HCT116 (cell line): ENCODE measurements around the gene RFX3. TPM values are rescaled to one million over a fixed set of nuclear protein-coding genes. Genes with fewer than 3 reads are reported as not detected.

Experiments used
- ATAC-seq: fragments of 200-7000 bp; cut with Tn5 transposase; 2 replicates; pipeline ENCODE4 v1.9.1; 2020; ENCODE audit warnings: mild to moderate bottlenecking, moderate library complexity
- BruUV-seq: library from RNA; stranded (reverse); fragments of 400-500 nt; replicated peaks from 2 replicates; lab custom pipeline; 2021; lab: Mats Ljungman, UMichigan
- CTCF ChIA-PET: fragments of 300-600 bp; sonication (Branson Sonifier 250); formaldehyde crosslinking; loops from one replicate; lab custom pipeline; 2021; ENCODE audit warnings: antibody characterized with exemption; lab: Charles Lee
- POLR2A ChIA-PET: fragments of 300-600, 350-600 bp; sonication (Branson Sonifier 250); formaldehyde crosslinking; loops from one replicate; lab custom pipeline; 2021; ENCODE audit warnings: antibody characterized with exemption; lab: Charles Lee
- RAD21 ChIA-PET, 2 experiments: fragments of 300-600 bp; sonication (Branson Sonifier 250); formaldehyde crosslinking; loops; one replicate each; lab custom pipeline; 2023; ENCODE audit warnings: low total read pairs in 2 of 2; ENCODE audit not compliant: uncharacterized antibody in 2 of 2, unreplicated experiment in 2 of 2, low non-redundant PET in 1 of 2; lab: Charles Lee
- DNase-seq: peaks from one replicate; pipeline ENCODE4 v3.0.0-alpha.2; 2010; ENCODE audit warnings: low read depth, low spot score
- H2AFZ ChIP-seq: fragments of 200-600 bp; shearing (Covaris generic), sonication (generic); 2 replicates; pipeline ENCODE4 v1.6.1; 2017; ENCODE audit warnings: low read depth, mixed run types, mixed read lengths, antibody characterized with exemption, low read length; ENCODE audit not compliant: poor library complexity, severe bottlenecking
- H3K27ac ChIP-seq: 2 replicates; pipeline ENCODE4 v1.5.1; 2012; ENCODE audit warnings: low read depth, low read length
- H3K27me3 ChIP-seq: fragments of 200-600 bp; sonication (generic); 2 replicates; pipeline ENCODE4 v1.6.1; 2016; ENCODE audit warnings: mixed run types, low read length, mixed read lengths; ENCODE audit not compliant: insufficient read depth
- H3K36me3 ChIP-seq, 2 experiments: fragments of 200-500 bp in 1 of 2; fragments of 200-600 bp in 1 of 2; sonication (Bioruptor generic) in 1 of 2; sonication (generic) in 1 of 2; 2 replicates each; pipeline versions ENCODE4 v1.5.1 to v1.6.1; 2014 to 2016; ENCODE audit warnings: low read length in 2 of 2, inconsistent platforms in 1 of 2, mixed read lengths in 1 of 2, mixed run types in 1 of 2; ENCODE audit not compliant: insufficient read depth in 2 of 2, control insufficient read depth in 1 of 2
- H3K4me1 ChIP-seq, 2 experiments: fragments of 200-600 bp in 1 of 2; sonication (generic) in 1 of 2; 2 replicates each; pipeline versions ENCODE4 v1.5.1 to v1.6.1; 2012 to 2017; ENCODE audit warnings: low read length in 2 of 2, inconsistent platforms in 1 of 2, mild to moderate bottlenecking in 1 of 2, mixed read lengths in 1 of 2, mixed run types in 1 of 2, moderate library complexity in 1 of 2; ENCODE audit not compliant: insufficient read depth in 2 of 2, control insufficient read depth in 1 of 2
- H3K4me2 ChIP-seq: fragments of 200-600 bp; sonication (generic); 2 replicates; pipeline ENCODE4 v1.6.1; 2017; ENCODE audit warnings: mixed run types, low read length, mixed read lengths
- H3K4me3 ChIP-seq, 2 experiments: fragments of 200-600 bp in 1 of 2; sonication (generic) in 1 of 2; replicated peaks in 1 of 2; 2 replicates each; pipeline ENCODE4 v1.5.1; 2011 to 2016; ENCODE audit warnings: low read length in 2 of 2, control low read depth in 1 of 2, low read depth in 1 of 2, mild to moderate bottlenecking in 1 of 2, mixed read lengths in 1 of 2, mixed run types in 1 of 2
- H3K79me2 ChIP-seq: fragments of 200-600 bp; sonication (generic); 2 replicates; pipeline ENCODE4 v1.6.1; 2017; ENCODE audit warnings: mild to moderate bottlenecking, mixed run types, low read length, moderate library complexity, mixed read lengths; ENCODE audit not compliant: insufficient read depth
- H3K9ac ChIP-seq: fragments of 200-600 bp; sonication (generic); 2 replicates; pipeline ENCODE4 v1.6.1; 2016; ENCODE audit warnings: low read length, mixed read lengths
- H3K9me2 ChIP-seq: fragments of 200-600 bp; sonication (generic), shearing (Covaris generic); 2 replicates; pipeline ENCODE4 v1.6.1; 2017; ENCODE audit warnings: mixed run types, mild to moderate bottlenecking, moderate library complexity; ENCODE audit not compliant: insufficient read depth
- H3K9me3 ChIP-seq, 2 experiments: fragments of 200-500 bp in 1 of 2; fragments of 200-600 bp in 1 of 2; sonication (Bioruptor generic) in 1 of 2; sonication (generic) in 1 of 2; 2 replicates each; pipeline ENCODE4 v1.6.1; 2014 to 2017; ENCODE audit warnings: low read length in 2 of 2, mixed read lengths in 2 of 2, inconsistent platforms in 1 of 2, low read depth in 1 of 2, mild to moderate bottlenecking in 1 of 2, mixed run types in 1 of 2, moderate library complexity in 1 of 2; ENCODE audit not compliant: control insufficient read depth in 1 of 2, insufficient read depth in 1 of 2
- H4K20me1 ChIP-seq: fragments of 200-600 bp; sonication (generic), shearing (Covaris generic); 2 replicates; pipeline ENCODE4 v1.6.1; 2017; ENCODE audit warnings: mixed run types, mild to moderate bottlenecking, moderate library complexity; ENCODE audit not compliant: insufficient read depth
- CBX3 ChIP-seq: IDR thresholded peaks from 2 replicates; pipeline ENCODE4 v1.6.1; 2012; ENCODE audit warnings: low read depth
- CEBPB ChIP-seq: IDR thresholded peaks from 2 replicates; pipeline ENCODE4 v1.6.1; 2012; ENCODE audit warnings: low read depth
- EGR1 ChIP-seq: IDR thresholded peaks from 2 replicates; pipeline ENCODE4 v1.6.1; 2012; ENCODE audit warnings: low read depth
- EZH2 ChIP-seq: fragments of 200-600 bp; sonication (generic); IDR thresholded peaks from 2 replicates; pipeline ENCODE4 v1.6.1; 2017; ENCODE audit warnings: antibody characterized with exemption, mixed run types
- EZH2phosphoT487 ChIP-seq: fragments of 200-600 bp; IDR thresholded peaks from 2 replicates; pipeline ENCODE4 v1.6.1; 2018; ENCODE audit warnings: antibody characterized with exemption, borderline replicate concordance
- FOSL1 ChIP-seq: IDR thresholded peaks from 2 replicates; pipeline ENCODE4 v1.6.1; 2012; ENCODE audit warnings: low read depth
- JUND ChIP-seq: IDR thresholded peaks from 2 replicates; pipeline ENCODE4 v1.6.1; 2012
- POLR2A ChIP-seq: IDR thresholded peaks from 2 replicates; pipeline ENCODE4 v1.7.0; 2011; ENCODE audit warnings: borderline replicate concordance; ENCODE audit not compliant: insufficient read depth, insufficient read length; ENCODE audit errors: extremely low read depth
- POLR2AphosphoS5 ChIP-seq: IDR thresholded peaks from 2 replicates; pipeline ENCODE4 v1.6.1; 2011; ENCODE audit warnings: mild to moderate bottlenecking, low read depth, low read length, moderate library complexity
- RAD21 ChIP-seq: IDR thresholded peaks from 2 replicates; pipeline ENCODE4 v1.6.1; 2012; ENCODE audit warnings: low read depth, mild to moderate bottlenecking
- SP1 ChIP-seq: IDR thresholded peaks from 2 replicates; pipeline ENCODE4 v1.6.1; 2012; ENCODE audit warnings: low read depth
- SRF ChIP-seq: IDR thresholded peaks from 2 replicates; pipeline ENCODE4 v1.6.1; 2012; ENCODE audit warnings: low read depth
- TCF7L2 ChIP-seq: IDR thresholded peaks from 2 replicates; pipeline ENCODE4 v1.7.0; 2011; ENCODE audit warnings: borderline replicate concordance, inconsistent platforms; ENCODE audit not compliant: insufficient read depth, insufficient read length; ENCODE audit errors: extremely low read depth
- ZFX ChIP-seq: fragments of 450-650 bp; IDR thresholded peaks from 2 replicates; pipeline ENCODE4 v1.6.1; 2017
- ZNF274 ChIP-seq: fragments of 200-500 bp; sonication (Bioruptor generic); IDR thresholded peaks from 2 replicates; pipeline ENCODE4 v1.6.1; 2014; ENCODE audit warnings: mild to moderate bottlenecking, low read depth, low read length, inconsistent platforms
- intact Hi-C: fragments of 100-400 bp; cut with micrococcal nuclease; formaldehyde crosslinking; loops from 2 replicates; pipeline ENCODE4 v1.10.0; 2022
- total RNA-seq: library from RNA; stranded (reverse); gene quantifications from one replicate; pipeline ENCODE4 v1.2.1, GENCODE V29; 2021; ENCODE audit not compliant: unreplicated experiment
- TF ChIP-seq, protein P1 (sequence below), 3 experiments: fragments of 200-600 bp in 1 of 3; sonication (generic) in 1 of 3; IDR thresholded peaks in 2 of 3; conservative IDR thresholded peaks in 1 of 3; 2 replicates each; pipeline ENCODE4 v1.5.1; 2012 to 2017; ENCODE audit warnings: low read depth in 2 of 3, low read length in 2 of 3, antibody characterized with exemption in 1 of 3, borderline replicate concordance in 1 of 3, control low read depth in 1 of 3, mild to moderate bottlenecking in 1 of 3, mixed read lengths in 1 of 3, mixed run types in 1 of 3, moderate library complexity in 1 of 3; ENCODE audit not compliant: insufficient read depth in 1 of 3
- TF ChIP-seq, protein P2 (sequence below): IDR thresholded peaks from 2 replicates; pipeline ENCODE4 v1.6.1; 2012; ENCODE audit warnings: low read depth
- TF ChIP-seq, protein P3 (sequence below): IDR thresholded peaks from 2 replicates; pipeline ENCODE4 v1.6.1; 2012
- TF ChIP-seq, protein P4 (sequence below): IDR thresholded peaks from 2 replicates; pipeline ENCODE4 v1.6.1; 2012
- TF ChIP-seq, protein P5 (sequence below): IDR thresholded peaks from 2 replicates; pipeline ENCODE4 v1.6.1; 2011; ENCODE audit warnings: mild to moderate bottlenecking, low read length, moderate library complexity; ENCODE audit not compliant: insufficient replicate concordance; ENCODE audit errors: extremely low read depth

The RFX3 gene
- total RNA-seq, 1 experiment from 2014 or later, result 11.8 TPM

DNA sequence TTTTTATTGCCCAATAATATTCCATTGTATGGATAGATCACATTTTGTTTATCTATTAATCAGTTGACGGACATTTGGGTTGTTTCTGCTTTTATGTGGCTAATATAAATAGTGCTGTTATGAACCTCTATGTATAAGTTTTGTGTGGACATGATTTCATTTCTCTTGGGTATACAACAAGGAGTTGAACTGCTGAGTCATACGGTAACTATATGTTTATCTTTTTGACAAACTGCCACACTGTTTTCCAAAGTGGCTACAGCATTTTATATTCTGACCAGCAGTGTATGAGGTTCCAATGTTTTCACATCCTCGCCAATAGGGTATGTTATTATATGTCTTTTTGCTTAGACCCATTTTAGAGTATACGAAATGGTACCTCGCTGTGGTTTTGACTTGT is 264.3 kb downstream of the RFX3 start:
- BruUV-seq, result no TSS peak
- CTCF ChIA-PET, result no interaction called here

More for the DNA sequence above, 264.3 kb downstream of the RFX3 start:
- Histone ChIP-seq H3K4me3 (no peak overlapping the region), H3K9me3 (no peaks in the 10 kb centered on the region), H3K27me3 (no peaks in the 10 kb centered on the region), H2AFZ (no peak overlapping the region), H3K4me2 (no peak overlapping the region), H3K36me3 (no peaks in the 10 kb centered on the region), H4K20me1 (no peaks in the 10 kb centered on the region), H3K27ac (no peak overlapping the region), H3K4me1 (no peaks in the 10 kb centered on the region), H3K79me2 (no peaks in the 10 kb centered on the region), H3K9ac (no peak overlapping the region), H3K9me2 (no peaks in the 10 kb centered on the region)
- intact Hi-C loops, result no loop called here
- ATAC-seq, result no peak
- DNase-seq, result no peak
- ChIA-PET RAD21 (no interaction called here), POLR2A (no interaction called here)
- TF ChIP-seq JUND (no peak), SRF (no peak), POLR2AphosphoS5 (no peak), ZNF274 (no peak), EZH2 (no peak), CEBPB (no peak), TCF7L2 (no peak), ZFX (no peak), CBX3 (no peak), EZH2phosphoT487 (no peak), FOSL1 (no peak), SP1 (no peak), EGR1 (no peak), RAD21 (no peak), POLR2A (no peak)
- TF ChIP-seq, protein P1, sequence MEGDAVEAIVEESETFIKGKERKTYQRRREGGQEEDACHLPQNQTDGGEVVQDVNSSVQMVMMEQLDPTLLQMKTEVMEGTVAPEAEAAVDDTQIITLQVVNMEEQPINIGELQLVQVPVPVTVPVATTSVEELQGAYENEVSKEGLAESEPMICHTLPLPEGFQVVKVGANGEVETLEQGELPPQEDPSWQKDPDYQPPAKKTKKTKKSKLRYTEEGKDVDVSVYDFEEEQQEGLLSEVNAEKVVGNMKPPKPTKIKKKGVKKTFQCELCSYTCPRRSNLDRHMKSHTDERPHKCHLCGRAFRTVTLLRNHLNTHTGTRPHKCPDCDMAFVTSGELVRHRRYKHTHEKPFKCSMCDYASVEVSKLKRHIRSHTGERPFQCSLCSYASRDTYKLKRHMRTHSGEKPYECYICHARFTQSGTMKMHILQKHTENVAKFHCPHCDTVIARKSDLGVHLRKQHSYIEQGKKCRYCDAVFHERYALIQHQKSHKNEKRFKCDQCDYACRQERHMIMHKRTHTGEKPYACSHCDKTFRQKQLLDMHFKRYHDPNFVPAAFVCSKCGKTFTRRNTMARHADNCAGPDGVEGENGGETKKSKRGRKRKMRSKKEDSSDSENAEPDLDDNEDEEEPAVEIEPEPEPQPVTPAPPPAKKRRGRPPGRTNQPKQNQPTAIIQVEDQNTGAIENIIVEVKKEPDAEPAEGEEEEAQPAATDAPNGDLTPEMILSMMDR (IDR thresholded peaks at IDR 0.05 in 2 of 3, conservative IDR thresholded peaks at IDR 0.05 in 1 of 3; ENCODE audit: borderline replicate concordance in 1 of 3, insufficient read depth in 1 of 3, low read depth in 2 of 3, low read length in 2 of 3), result no peak
- TF ChIP-seq, protein P2, sequence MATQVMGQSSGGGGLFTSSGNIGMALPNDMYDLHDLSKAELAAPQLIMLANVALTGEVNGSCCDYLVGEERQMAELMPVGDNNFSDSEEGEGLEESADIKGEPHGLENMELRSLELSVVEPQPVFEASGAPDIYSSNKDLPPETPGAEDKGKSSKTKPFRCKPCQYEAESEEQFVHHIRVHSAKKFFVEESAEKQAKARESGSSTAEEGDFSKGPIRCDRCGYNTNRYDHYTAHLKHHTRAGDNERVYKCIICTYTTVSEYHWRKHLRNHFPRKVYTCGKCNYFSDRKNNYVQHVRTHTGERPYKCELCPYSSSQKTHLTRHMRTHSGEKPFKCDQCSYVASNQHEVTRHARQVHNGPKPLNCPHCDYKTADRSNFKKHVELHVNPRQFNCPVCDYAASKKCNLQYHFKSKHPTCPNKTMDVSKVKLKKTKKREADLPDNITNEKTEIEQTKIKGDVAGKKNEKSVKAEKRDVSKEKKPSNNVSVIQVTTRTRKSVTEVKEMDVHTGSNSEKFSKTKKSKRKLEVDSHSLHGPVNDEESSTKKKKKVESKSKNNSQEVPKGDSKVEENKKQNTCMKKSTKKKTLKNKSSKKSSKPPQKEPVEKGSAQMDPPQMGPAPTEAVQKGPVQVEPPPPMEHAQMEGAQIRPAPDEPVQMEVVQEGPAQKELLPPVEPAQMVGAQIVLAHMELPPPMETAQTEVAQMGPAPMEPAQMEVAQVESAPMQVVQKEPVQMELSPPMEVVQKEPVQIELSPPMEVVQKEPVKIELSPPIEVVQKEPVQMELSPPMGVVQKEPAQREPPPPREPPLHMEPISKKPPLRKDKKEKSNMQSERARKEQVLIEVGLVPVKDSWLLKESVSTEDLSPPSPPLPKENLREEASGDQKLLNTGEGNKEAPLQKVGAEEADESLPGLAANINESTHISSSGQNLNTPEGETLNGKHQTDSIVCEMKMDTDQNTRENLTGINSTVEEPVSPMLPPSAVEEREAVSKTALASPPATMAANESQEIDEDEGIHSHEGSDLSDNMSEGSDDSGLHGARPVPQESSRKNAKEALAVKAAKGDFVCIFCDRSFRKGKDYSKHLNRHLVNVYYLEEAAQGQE, result no peak
- TF ChIP-seq, protein P3, sequence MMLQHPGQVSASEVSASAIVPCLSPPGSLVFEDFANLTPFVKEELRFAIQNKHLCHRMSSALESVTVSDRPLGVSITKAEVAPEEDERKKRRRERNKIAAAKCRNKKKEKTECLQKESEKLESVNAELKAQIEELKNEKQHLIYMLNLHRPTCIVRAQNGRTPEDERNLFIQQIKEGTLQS, result no peak
- TF ChIP-seq, protein P4, sequence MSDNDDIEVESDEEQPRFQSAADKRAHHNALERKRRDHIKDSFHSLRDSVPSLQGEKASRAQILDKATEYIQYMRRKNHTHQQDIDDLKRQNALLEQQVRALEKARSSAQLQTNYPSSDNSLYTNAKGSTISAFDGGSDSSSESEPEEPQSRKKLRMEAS, result no peak
- TF ChIP-seq, protein P5, sequence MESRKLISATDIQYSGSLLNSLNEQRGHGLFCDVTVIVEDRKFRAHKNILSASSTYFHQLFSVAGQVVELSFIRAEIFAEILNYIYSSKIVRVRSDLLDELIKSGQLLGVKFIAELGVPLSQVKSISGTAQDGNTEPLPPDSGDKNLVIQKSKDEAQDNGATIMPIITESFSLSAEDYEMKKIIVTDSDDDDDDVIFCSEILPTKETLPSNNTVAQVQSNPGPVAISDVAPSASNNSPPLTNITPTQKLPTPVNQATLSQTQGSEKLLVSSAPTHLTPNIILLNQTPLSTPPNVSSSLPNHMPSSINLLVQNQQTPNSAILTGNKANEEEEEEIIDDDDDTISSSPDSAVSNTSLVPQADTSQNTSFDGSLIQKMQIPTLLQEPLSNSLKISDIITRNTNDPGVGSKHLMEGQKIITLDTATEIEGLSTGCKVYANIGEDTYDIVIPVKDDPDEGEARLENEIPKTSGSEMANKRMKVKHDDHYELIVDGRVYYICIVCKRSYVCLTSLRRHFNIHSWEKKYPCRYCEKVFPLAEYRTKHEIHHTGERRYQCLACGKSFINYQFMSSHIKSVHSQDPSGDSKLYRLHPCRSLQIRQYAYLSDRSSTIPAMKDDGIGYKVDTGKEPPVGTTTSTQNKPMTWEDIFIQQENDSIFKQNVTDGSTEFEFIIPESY, result no peak
